DMS53 treated with DMSO at 0.1 percent for 48 hours (cell line): ENCODE measurements around the gene TRPC1.
"Not testable (repeated sequence)": the region's sequence is repeated elsewhere in the genome, so short reads cannot be mapped to it uniquely, and the experiment has no call there.

Experiments
- DNase-seq: peaks from one replicate; lab custom pipeline; 2025; ENCODE audit not compliant: unreplicated experiment; lab: John Stamatoyannopoulos, UW

Gene TRPC1

GRCh38 chr3:142750531-142750930 lies 26.7 kb downstream of the TRPC1 start:
- DNase-seq = not testable (repeated sequence)

- DNase-seq = not testable (repeated sequence)
Measured at GRCh38 chr3:142752605-142753004, 28.8 kb downstream of the TRPC1 start.

- DNase-seq = no peak
Measured at GRCh38 chr3:142754494-142754893, 30.7 kb downstream of the TRPC1 start.

GRCh38 chr3:142768338-142768737 lies 44.5 kb downstream of the TRPC1 start:
- DNase-seq = no peak

- DNase-seq = no peak
Measured at GRCh38 chr3:142777927-142778326, 54.1 kb downstream of the TRPC1 start.

GRCh38 chr3:142778541-142778940 lies 54.7 kb downstream of the TRPC1 start:
- no peak for DNase-seq

- no peak for DNase-seq
Measured at GRCh38 chr3:142779591-142779990, 55.8 kb downstream of the TRPC1 start.

GRCh38 chr3:142782616-142783015 lies 58.8 kb downstream of the TRPC1 start:
- DNase-seq = no peak

- DNase-seq = no peak
Measured at GRCh38 chr3:142784228-142784627, 60.4 kb downstream of the TRPC1 start.

- no peak for DNase-seq
Measured at GRCh38 chr3:142785996-142786395, 62.2 kb downstream of the TRPC1 start.

GRCh38 chr3:142787719-142788118 lies 63.9 kb downstream of the TRPC1 start:
- no peak for DNase-seq

- DNase-seq = no peak
Measured at GRCh38 chr3:142794508-142794907, 70.7 kb downstream of the TRPC1 start.

GRCh38 chr3:142795332-142795731 lies 71.5 kb downstream of the TRPC1 start:
- no peak for DNase-seq

GRCh38 chr3:142796823-142797222 lies 73.0 kb downstream of the TRPC1 start:
- no peak for DNase-seq

- no peak for DNase-seq
Measured at GRCh38 chr3:142801746-142802145, 77.9 kb downstream of the TRPC1 start.

GRCh38 chr3:142802891-142803290 lies 79.1 kb downstream of the TRPC1 start:
- DNase-seq = no peak

- no peak for DNase-seq
Measured at GRCh38 chr3:142808103-142808917, 84.5 kb downstream of the TRPC1 start.

- no peak for DNase-seq
Measured at GRCh38 chr3:142809259-142809658, 85.4 kb downstream of the TRPC1 start.

- no peak for DNase-seq
Measured at GRCh38 chr3:142815803-142816202, 92.0 kb downstream of the TRPC1 start.

- no peak for DNase-seq
Measured at GRCh38 chr3:142817356-142817755, 93.5 kb downstream of the TRPC1 start.

GRCh38 chr3:142817897-142818296 lies 94.1 kb downstream of the TRPC1 start:
- no peak for DNase-seq

GRCh38 chr3:142818651-142819050 lies 94.8 kb downstream of the TRPC1 start:
- no peak for DNase-seq

GRCh38 chr3:142819179-142819578 lies 95.3 kb downstream of the TRPC1 start:
- DNase-seq = no peak
